ENCODE results near the gene ABCA4.

ABCA4 gene

GRCh38 chr1:94079989-94080388, 41.0 kb downstream of the ABCA4 start:
- no peak for DNase-seq

- DNase-seq = no peak
Observed at GRCh38 chr1:94079080-94079940, 41.6 kb downstream of the ABCA4 start.

GRCh38 chr1:94072840-94073522, 48.0 kb downstream of the ABCA4 start:
- DNase-seq = no peak

GRCh38 chr1:94071976-94072375, 49.0 kb downstream of the ABCA4 start:
- DNase-seq = no peak

GRCh38 chr1:94071391-94071790, 49.6 kb downstream of the ABCA4 start:
- no peak for DNase-seq

GRCh38 chr1:94070865-94071264, 50.1 kb downstream of the ABCA4 start:
- no peak for DNase-seq

GRCh38 chr1:94069919-94070285, 51.0 kb downstream of the ABCA4 start:
- DNase-seq = no peak

- no peak for DNase-seq
Observed at GRCh38 chr1:94068999-94069918, 51.7 kb downstream of the ABCA4 start.

- no peak for DNase-seq
Observed at GRCh38 chr1:94068096-94068998, 52.6 kb downstream of the ABCA4 start.

GRCh38 chr1:94067196-94067595, 53.8 kb downstream of the ABCA4 start:
- no peak for DNase-seq

GRCh38 chr1:94063379-94063778, 57.6 kb downstream of the ABCA4 start:
- no peak for DNase-seq

GRCh38 chr1:94061513-94062443, 59.2 kb downstream of the ABCA4 start:
- no peak for DNase-seq

- DNase-seq = no peak
Observed at GRCh38 chr1:94060720-94061119, 60.2 kb downstream of the ABCA4 start.

GRCh38 chr1:94058766-94059165, 62.2 kb downstream of the ABCA4 start:
- no peak for DNase-seq

- DNase-seq = no peak
Observed at GRCh38 chr1:94056996-94057395, 64.0 kb downstream of the ABCA4 start.

GRCh38 chr1:94056171-94056570, 64.8 kb downstream of the ABCA4 start:
- no peak for DNase-seq

- no peak for DNase-seq
Observed at GRCh38 chr1:94055459-94056122, 65.4 kb downstream of the ABCA4 start.

GRCh38 chr1:94050675-94051074, 70.3 kb downstream of the ABCA4 start:
- DNase-seq = no peak

- no peak for DNase-seq
Observed at GRCh38 chr1:94050254-94050653, 70.7 kb downstream of the ABCA4 start.

- DNase-seq = no peak
Observed at GRCh38 chr1:94049791-94050190, 71.2 kb downstream of the ABCA4 start.
